Neutrophil (primary cell): ENCODE measurements around the gene TTC22.

Experiments used
- H3K27ac ChIP-seq: fragments of 200-600 bp; sonication (generic); 2 replicates; pipeline ENCODE4 v1.5.1; 2016; ENCODE audit warnings: mild to moderate bottlenecking, moderate library complexity
- H3K27me3 ChIP-seq: fragments of 200-600 bp; sonication (generic); 2 replicates; pipeline ENCODE4 v1.6.0; 2016; ENCODE audit warnings: mild to moderate bottlenecking
- H3K36me3 ChIP-seq: fragments of 200-600 bp; sonication (generic); 2 replicates; pipeline ENCODE4 v1.5.1; 2017
- H3K4me1 ChIP-seq, 2 experiments: fragments of 200-600 bp in 1 of 2; sonication (generic) in 1 of 2; 1 replicate in 1 of 2; 2 replicates in 1 of 2; pipeline versions ENCODE4 v1.5.1 to v1.6.1; 2013 to 2016; ENCODE audit warnings: low read depth in 1 of 2, low read length in 1 of 2, mild to moderate bottlenecking in 1 of 2, moderate library complexity in 1 of 2; ENCODE audit not compliant: control insufficient read depth in 1 of 2, insufficient read depth in 1 of 2
- H3K4me3 ChIP-seq, 2 experiments: fragments of 200-600 bp in 1 of 2; sonication (generic) in 1 of 2; 1 replicate in 1 of 2; 2 replicates in 1 of 2; pipeline ENCODE4 v1.5.1; 2013 to 2016; ENCODE audit warnings: low read depth in 1 of 2, low read length in 1 of 2, mild to moderate bottlenecking in 1 of 2, moderate library complexity in 1 of 2
- H3K9me3 ChIP-seq: fragments of 200-600 bp; sonication (generic); 2 replicates; pipeline ENCODE4 v1.5.1; 2016
- CTCF ChIP-seq: fragments of 200-600 bp; sonication (generic); IDR thresholded peaks from 2 replicates; pipeline ENCODE4 v1.5.1; 2016; ENCODE audit warnings: antibody characterized with exemption

The TTC22 gene

GRCh38 chr1:54748094-54748835 is 52.9 kb downstream of the TTC22 start:
- Histone ChIP-seq H3K4me1 (no peaks in the 10 kb centered on the region), H3K4me3 (no peak overlapping the region), H3K9me3 (no peaks in the 10 kb centered on the region), H3K27ac (no peak overlapping the region), H3K36me3 (peaks cover 5% of the 10 kb centered on the region), H3K27me3 (no peaks in the 10 kb centered on the region)
- TF ChIP-seq CTCF = no peak

GRCh38 chr1:54745864-54746263 is 55.3 kb downstream of the TTC22 start:
- Histone ChIP-seq H3K4me3 (no peak overlapping the region), H3K27ac (no peak overlapping the region), H3K27me3 (no peaks in the 10 kb centered on the region), H3K36me3 (peaks cover 29% of the 10 kb centered on the region), H3K9me3 (no peaks in the 10 kb centered on the region), H3K4me1 (no peaks in the 10 kb centered on the region)
- no peak for TF ChIP-seq CTCF

- no peak overlapping the region for H3K4me3 ChIP-seq
- no peaks in the 10 kb centered on the region for H3K4me1 ChIP-seq
- no peaks in the 10 kb centered on the region for H3K9me3 ChIP-seq
- no peak overlapping the region for H3K27ac ChIP-seq
- H3K27me3 ChIP-seq = no peaks in the 10 kb centered on the region
- peaks cover 35% of the 10 kb centered on the region for H3K36me3 ChIP-seq
- no peak for TF ChIP-seq CTCF
Observed at GRCh38 chr1:54745274-54745673, 55.8 kb downstream of the TTC22 start.

- Histone ChIP-seq H3K27ac (no peak overlapping the region), H3K4me3 (no peak overlapping the region), H3K27me3 (no peaks in the 10 kb centered on the region), H3K36me3 (peaks cover 41% of the 10 kb centered on the region), H3K4me1 (no peaks in the 10 kb centered on the region), H3K9me3 (no peaks in the 10 kb centered on the region)
- TF ChIP-seq CTCF = no peak
Observed at GRCh38 chr1:54744696-54745095, 56.4 kb downstream of the TTC22 start.

- Histone ChIP-seq H3K9me3 (no peaks in the 10 kb centered on the region), H3K27me3 (no peaks in the 10 kb centered on the region), H3K4me1 (no peaks in the 10 kb centered on the region), H3K4me3 (no peak overlapping the region), H3K27ac (no peak overlapping the region), H3K36me3 (peaks cover 51% of the 10 kb centered on the region)
- no peak for TF ChIP-seq CTCF
Observed at GRCh38 chr1:54743416-54744226, 57.5 kb downstream of the TTC22 start.
